GM18502 (cell line): ENCODE data around the gene CDH5.
"Not testable (repeated sequence)": the region's sequence is repeated elsewhere in the genome, so short reads cannot be mapped to it uniquely, and the experiment has no call there.

Source experiments
- ATAC-seq: cut with Tn5 transposase; IDR thresholded peaks from one replicate; pipeline ENCODE4 v1.9.1; 2021; ENCODE audit warnings: mild to moderate bottlenecking; ENCODE audit not compliant: unreplicated experiment, poor library complexity

CDH5 gene

GRCh38 chr16:66431760-66432159, 65.3 kb downstream of the CDH5 start:
- no peak for ATAC-seq

DNA sequence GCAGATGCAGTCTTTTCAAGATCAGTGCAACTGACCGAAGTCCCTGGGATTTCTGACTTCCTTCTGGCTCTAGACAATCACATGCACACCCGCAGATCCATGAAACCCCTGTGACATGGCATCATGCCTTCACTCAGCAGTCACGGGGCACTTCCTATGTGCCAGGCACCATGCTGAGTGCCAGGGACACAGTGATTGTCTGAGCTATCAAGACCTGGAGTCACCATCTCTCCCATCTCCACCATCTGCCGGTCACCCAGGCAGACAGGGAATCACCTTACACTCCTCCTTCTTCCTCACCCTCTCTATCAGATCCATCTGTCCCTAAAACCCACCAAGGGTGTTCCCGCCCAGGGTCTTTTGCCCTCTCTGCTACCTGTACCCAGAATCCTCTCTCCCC, 65.9 kb downstream of the CDH5 start:
- no peak for ATAC-seq

DNA sequence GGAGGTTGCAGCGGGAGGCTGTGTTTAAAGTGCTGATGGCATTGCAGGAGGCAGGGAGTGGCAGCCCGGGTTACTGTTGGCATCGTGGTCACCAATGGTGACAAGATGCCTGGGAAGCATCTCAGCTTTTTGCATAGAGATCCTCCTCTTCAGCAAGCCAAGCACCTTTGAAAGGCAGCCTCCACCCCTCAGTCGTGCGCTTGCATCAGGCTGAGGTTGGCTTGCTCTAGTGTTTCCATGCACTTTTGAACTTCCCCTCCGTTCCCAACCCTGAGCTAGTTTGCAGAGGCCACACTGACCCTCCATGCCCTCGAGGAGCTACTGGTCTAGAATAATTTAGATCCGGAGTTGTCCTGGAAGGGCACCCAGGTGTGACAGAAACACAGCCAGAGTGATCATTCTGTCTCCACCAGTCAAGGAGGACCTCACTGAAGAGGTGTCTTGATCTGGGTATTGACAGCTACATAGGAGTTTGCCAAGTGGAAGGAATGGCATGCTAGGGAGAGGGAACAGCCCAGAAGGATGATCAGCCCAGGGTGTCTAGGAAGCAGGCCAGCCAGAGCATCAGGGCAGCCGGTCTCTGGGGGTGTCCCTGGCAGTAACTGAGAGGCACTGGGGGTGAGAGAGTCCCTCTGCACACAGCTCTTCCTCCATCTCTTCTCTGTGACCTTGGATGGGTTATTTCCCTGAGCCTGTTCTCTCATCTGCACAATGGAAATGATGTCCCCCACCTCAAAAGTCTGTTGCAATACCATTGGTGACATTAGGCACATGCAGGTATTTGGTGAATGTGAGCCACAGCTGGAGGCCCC, 68.3 kb downstream of the CDH5 start:
- ATAC-seq, result no peak

DNA sequence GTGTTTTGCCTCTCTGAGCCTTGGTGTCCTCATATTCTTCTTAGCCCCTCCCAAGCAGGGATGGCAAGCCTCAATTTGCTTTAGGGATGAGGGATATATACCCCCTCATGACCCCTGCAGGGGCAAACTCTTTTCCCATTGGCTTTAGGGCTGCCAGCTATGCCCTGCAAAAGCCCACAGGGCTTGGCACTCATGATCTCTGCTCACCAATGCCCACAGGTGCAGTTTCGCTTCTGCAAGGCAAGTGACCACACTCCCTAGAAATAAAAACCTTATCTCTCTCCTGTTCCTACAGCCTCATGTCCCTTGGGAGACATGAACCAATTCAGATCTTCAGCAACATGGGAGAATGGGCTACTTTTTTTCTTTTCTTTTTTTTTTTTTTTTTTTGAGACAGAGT, 69.4 kb downstream of the CDH5 start:
- ATAC-seq, result no peak

- ATAC-seq, result no peak
Observed at GRCh38 chr16:66437391-66437945, 71.0 kb downstream of the CDH5 start.

DNA sequence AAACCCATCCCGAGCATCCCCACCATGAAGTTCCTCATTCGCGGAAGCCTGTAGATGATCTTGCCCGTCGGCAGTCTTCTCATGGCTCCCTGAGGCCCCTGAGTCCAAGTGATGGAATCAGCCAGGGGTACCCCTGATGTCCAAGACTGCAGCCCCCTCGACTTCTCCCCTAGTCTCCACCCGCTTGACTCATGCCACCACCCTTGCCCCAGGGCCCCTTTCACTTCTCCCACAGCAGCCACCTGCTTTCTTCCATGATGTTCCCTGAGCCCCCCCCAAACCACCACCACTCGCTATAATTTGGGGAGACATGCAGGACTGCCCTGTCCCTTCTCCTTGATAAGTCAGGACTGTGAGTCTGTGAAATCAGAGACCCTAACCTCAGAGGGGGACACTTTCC, 72.0 kb downstream of the CDH5 start:
- no peak for ATAC-seq

DNA sequence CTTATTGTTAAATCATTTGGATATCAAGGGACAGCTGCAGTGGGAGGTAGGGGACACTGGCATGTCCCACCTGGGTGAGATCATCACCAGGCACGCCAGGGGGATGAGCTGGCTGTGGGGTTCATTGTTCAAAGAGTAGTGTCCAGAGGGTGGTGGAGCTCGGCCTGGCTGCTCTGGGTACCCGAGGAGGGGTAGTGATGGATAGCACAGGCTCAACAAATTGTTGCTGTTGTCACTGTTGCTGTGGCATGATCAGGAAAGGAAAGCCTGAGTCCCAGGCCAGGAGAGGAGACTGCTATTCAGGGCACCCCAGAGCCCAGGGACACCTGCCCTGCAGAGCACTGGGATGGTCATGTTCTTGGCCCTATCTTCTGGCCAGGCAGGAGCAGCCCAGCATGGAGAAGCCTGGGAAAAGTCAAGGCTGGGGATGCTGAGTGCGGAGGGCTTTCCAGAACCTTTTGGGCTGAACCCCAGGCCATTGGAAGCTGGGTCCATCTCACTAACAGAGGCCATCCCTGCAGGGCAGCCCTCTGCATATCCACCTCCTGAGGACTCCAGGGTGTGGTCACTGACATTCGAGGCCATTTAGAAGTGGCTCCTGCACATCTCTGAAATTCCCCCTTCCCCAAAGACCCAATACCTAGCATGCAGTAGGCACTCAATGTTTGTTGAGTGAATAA, 72.7 kb downstream of the CDH5 start:
- no peak for ATAC-seq

GRCh38 chr16:66440271-66440802, 73.8 kb downstream of the CDH5 start:
- ATAC-seq, result no peak

GRCh38 chr16:66440970-66441369, 74.5 kb downstream of the CDH5 start:
- ATAC-seq, result no peak

DNA sequence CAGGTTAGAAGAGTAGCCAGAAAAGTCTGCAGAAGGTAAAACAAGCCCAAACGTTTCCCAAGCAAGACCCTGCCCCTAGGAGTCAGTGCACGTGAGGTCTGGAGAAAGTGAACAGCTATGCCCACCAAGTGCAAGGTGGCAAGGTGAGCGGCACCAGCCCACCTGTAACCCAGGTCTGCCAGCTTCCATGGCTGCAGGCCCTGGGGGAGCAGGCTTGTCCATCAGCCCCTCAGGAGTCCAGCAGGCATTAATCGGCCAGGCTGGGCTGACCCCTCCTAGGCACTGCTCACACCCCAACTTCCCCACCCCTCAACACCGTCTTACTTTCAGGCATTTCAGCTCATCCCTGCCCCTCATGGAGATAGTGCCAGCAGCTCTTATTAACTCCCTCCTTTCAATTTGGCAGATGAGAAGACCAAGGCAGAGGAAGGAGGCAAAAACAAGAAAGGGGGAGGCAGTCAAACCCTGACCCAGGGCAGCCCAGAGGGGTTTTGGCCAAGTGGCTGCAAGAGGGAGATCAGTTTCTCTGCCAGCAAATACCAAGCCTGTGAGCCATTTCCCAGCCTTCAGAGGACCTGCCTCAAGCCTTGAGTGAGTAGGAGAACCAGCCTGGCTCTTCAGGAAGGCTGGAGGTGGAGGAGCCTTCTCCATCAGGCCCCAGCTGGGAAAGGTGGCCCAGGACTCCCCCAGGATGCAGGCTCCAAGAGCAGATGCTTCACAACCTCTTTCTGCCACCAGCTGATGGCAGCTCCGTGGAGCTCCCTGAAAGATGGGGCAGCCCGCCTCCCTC, 75.3 kb downstream of the CDH5 start:
- no peak for ATAC-seq

DNA sequence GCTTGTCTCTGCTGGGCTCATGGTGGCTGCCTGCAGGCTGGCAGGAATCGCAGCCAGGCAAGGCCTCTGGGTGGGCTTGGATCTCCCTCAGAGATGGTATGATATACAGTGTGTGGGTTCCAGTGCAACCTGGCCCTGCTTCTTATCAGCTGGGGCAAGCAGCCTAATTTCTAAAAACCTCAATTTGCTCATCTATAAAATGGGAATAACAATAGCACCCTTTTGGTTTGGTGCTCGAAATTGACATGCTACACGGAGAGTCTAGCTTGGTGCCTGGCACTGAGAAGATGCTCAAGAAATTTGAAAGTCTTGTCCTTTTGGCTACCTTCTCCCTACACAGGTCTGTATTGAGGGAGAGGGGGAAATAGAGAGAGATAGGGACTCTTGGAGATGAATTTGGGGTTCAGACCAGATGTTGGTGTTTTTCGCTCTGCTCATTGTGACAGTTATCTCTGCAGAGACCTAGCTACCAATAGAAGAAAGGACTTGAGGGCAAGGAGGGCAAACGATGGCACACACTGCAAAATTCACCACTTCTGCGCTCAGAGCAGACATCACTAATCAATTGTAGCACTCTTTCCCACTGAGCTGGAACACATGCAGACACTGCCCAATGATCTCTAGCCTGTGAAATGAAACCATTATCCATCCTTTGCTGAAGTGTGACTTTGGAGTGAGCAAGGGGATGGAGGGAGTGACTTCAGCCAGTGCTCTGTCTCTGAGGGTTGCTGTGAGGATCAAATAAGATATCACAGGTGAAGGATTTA, 76.2 kb downstream of the CDH5 start:
- ATAC-seq, result no peak

- ATAC-seq, result no peak
Observed at GRCh38 chr16:66443269-66443652, 76.8 kb downstream of the CDH5 start.

DNA sequence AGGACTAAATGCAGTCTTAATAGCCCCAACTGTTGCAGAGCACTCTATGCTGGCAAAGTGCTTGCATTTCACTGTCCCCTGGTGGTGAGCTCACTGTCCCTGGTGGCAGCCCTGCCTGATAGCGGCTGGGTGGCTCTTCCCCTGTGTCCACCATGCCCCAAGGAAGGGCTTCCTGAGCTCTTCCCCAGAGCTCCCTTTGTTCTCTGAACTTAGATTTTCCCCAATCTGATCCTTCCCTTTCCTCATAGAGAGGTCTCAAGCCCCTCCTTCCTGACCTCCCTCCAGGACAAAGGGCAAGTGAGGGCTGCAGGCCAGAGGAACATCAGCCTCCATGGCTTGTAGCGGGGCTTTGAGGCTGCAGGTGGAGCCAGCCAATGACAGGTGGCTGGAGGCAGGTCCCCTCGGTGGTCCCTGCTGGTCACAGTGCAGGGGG, 77.6 kb downstream of the CDH5 start:
- no peak for ATAC-seq

GRCh38 chr16:66446737-66447136, 80.2 kb downstream of the CDH5 start:
- ATAC-seq, result no peak

GRCh38 chr16:66447491-66447890, 81.0 kb downstream of the CDH5 start:
- ATAC-seq, result no peak

DNA sequence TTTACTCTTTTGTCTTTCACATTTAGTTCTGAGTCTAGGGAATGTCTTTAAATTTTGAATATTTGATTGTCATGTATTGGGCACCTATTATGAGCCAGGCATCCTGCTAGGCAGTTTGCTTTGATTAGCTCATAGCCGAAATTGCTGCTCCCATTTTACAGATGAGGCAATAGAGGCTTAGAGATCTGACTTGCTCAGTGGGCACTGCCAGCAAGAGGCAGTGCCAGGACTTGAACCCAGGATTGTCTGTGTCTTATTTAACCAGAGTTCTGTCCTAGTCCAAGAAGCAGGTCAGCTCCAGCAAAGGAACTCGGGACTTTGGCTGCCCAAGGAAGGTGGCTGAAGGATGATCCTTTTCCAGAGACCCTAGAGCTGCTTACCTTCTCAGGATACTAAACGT, 85.1 kb downstream of the CDH5 start:
- no peak for ATAC-seq

DNA sequence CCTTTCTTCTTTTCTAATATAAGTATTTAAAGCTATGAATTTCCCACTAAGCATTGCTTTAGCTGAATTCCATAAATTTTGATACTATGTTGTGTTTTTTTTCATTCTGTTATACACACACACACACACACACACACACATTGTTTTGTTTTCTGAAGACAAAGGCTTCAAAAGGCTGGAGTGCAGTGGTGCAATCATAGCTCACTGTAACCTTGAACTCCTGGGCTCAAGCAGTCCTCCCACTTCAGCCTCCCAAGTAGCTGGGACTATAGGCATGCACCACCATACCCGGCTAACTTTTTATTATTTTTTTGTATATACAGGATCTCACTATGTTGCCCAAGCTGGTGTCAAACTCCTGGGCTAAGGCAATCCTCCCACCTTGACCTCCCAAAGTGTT, 86.7 kb downstream of the CDH5 start:
- ATAC-seq, result not testable (repeated sequence)
